BLaER1 (cell line): ENCODE results near the gene TRABD.
A peak's percentile ranks its signal among the peaks of the same experiment; 100 is the strongest.

ENCODE experiments used
- H3K27ac ChIP-seq: shearing (Covaris generic); formaldehyde crosslinking; 2 replicates; pipeline ENCODE4 v1.8.1; 2022
- H3K27me3 ChIP-seq: shearing (Covaris generic); formaldehyde crosslinking; 2 replicates; pipeline ENCODE4 v1.8.1; 2022
- H3K36me3 ChIP-seq: shearing (Covaris generic); formaldehyde crosslinking; 2 replicates; pipeline ENCODE4 v1.8.1; 2022
- H3K4me1 ChIP-seq: shearing (Covaris generic); formaldehyde crosslinking; 2 replicates; pipeline ENCODE4 v1.8.1; 2022
- H3K4me2 ChIP-seq: shearing (Covaris generic); formaldehyde crosslinking; 2 replicates; pipeline ENCODE4 v1.8.1; 2022
- H3K4me3 ChIP-seq: shearing (Covaris generic); formaldehyde crosslinking; 2 replicates; pipeline ENCODE4 v1.8.1; 2022
- H3K9ac ChIP-seq: shearing (Covaris generic); formaldehyde crosslinking; 2 replicates; pipeline ENCODE4 v1.8.1; 2022
- H3K9me3 ChIP-seq: shearing (Covaris generic); formaldehyde crosslinking; 2 replicates; pipeline ENCODE4 v1.8.1; 2022
- H4K20me1 ChIP-seq: shearing (Covaris generic); formaldehyde crosslinking; 2 replicates; pipeline ENCODE4 v1.8.1; 2022
- Cebpa-rat ChIP-seq: shearing (Covaris generic); IDR thresholded peaks from 2 replicates; pipeline ENCODE4 v1.8.1; 2022

TRABD gene

GRCh38 chr22:50173983-50174355, 11.7 kb upstream of the TRABD start:
- Histone ChIP-seq H3K4me1 (peaks cover 75% of the 10 kb centered on the region), H3K27me3 (peaks cover 38% of the 10 kb centered on the region), H3K27ac (no peak overlapping the region), H3K4me2 (peak overlapping the region; percentile 83), H3K9me3 (no peaks in the 10 kb centered on the region), H3K36me3 (no peaks in the 10 kb centered on the region), H3K4me3 (no peak overlapping the region), H4K20me1 (peaks cover 25% of the 10 kb centered on the region), H3K9ac (no peak overlapping the region)
- no peak for TF ChIP-seq Cebpa-rat

- H3K36me3 ChIP-seq, result no peaks in the 10 kb centered on the region
- H3K9ac ChIP-seq, result no peak overlapping the region
- peak overlapping the region; percentile 83; the same call in 1 of the 2 replicates for H3K4me2 ChIP-seq
- H3K27ac ChIP-seq, result no peak overlapping the region
- peaks cover 25% of the 10 kb centered on the region for H4K20me1 ChIP-seq
- H3K9me3 ChIP-seq, result no peaks in the 10 kb centered on the region
- peaks cover 81% of the 10 kb centered on the region for H3K4me1 ChIP-seq
- H3K4me3 ChIP-seq, result no peak overlapping the region
- no peak for TF ChIP-seq Cebpa-rat
- peaks cover 31% of the 10 kb centered on the region for H3K27me3 ChIP-seq
Measured at GRCh38 chr22:50174382-50175190, 11.1 kb upstream of the TRABD start.

- Histone ChIP-seq H3K4me1 (peaks cover 87% of the 10 kb centered on the region), H3K27ac (no peak overlapping the region), H3K9ac (no peak overlapping the region), H3K9me3 (no peaks in the 10 kb centered on the region), H3K27me3 (peaks cover 26% of the 10 kb centered on the region), H3K4me3 (no peak overlapping the region), H3K36me3 (no peaks in the 10 kb centered on the region), H3K4me2 (no peak overlapping the region), H4K20me1 (peaks cover 25% of the 10 kb centered on the region)
- no peak for TF ChIP-seq Cebpa-rat
Measured at GRCh38 chr22:50175191-50175461, 10.6 kb upstream of the TRABD start.

GRCh38 chr22:50175921-50176849, 9.5 kb upstream of the TRABD start:
- Histone ChIP-seq H3K4me2 (peak overlapping the region; percentile 79), H3K27me3 (peaks cover 17% of the 10 kb centered on the region), H3K9ac (no peak overlapping the region), H3K4me3 (no peak overlapping the region), H3K9me3 (no peaks in the 10 kb centered on the region), H3K27ac (0 out of 2 replicates have a peak overlapping the region, but pooled peaks have one; percentile 23), H4K20me1 (peaks cover 20% of the 10 kb centered on the region), H3K36me3 (no peaks in the 10 kb centered on the region), H3K4me1 (peaks cover 92% of the 10 kb centered on the region)
- TF ChIP-seq Cebpa-rat, result no peak

- Histone ChIP-seq H3K4me1 (peaks cover 85% of the 10 kb centered on the region), H3K9me3 (no peaks in the 10 kb centered on the region), H3K27ac (no peak overlapping the region), H3K36me3 (no peaks in the 10 kb centered on the region), H3K9ac (no peak overlapping the region), H4K20me1 (peaks cover 12% of the 10 kb centered on the region), H3K27me3 (peaks cover 9% of the 10 kb centered on the region), H3K4me3 (no peak overlapping the region), H3K4me2 (peak overlapping the region; percentile 79)
- TF ChIP-seq Cebpa-rat, result no peak
Measured at GRCh38 chr22:50176850-50177536, 8.7 kb upstream of the TRABD start.

- H3K27ac ChIP-seq, result no peak overlapping the region
- 0 out of 2 replicates have a peak, but pooled peaks cover 4% of the 10 kb centered on the region for H3K27me3 ChIP-seq
- peaks cover 7% of the 10 kb centered on the region for H4K20me1 ChIP-seq
- H3K4me2 ChIP-seq, result peak overlapping the region; percentile 88
- H3K4me1 ChIP-seq, result peaks cover 85% of the 10 kb centered on the region
- no peak overlapping the region for H3K4me3 ChIP-seq
- H3K36me3 ChIP-seq, result no peaks in the 10 kb centered on the region
- no peaks in the 10 kb centered on the region for H3K9me3 ChIP-seq
- no peak for TF ChIP-seq Cebpa-rat
- no peak overlapping the region for H3K9ac ChIP-seq
Measured at GRCh38 chr22:50177537-50178470, 7.9 kb upstream of the TRABD start.

- no peak for TF ChIP-seq Cebpa-rat
- Histone ChIP-seq H3K9me3 (no peaks in the 10 kb centered on the region), H3K4me1 (peaks cover 78% of the 10 kb centered on the region), H3K9ac (no peak overlapping the region), H4K20me1 (peaks cover 5% of the 10 kb centered on the region), H3K4me3 (no peak overlapping the region), H3K4me2 (peak overlapping the region; percentile 88), H3K27me3 (peaks cover 6% of the 10 kb centered on the region; the same call in 1 of the 2 replicates), H3K27ac (no peak overlapping the region), H3K36me3 (no peaks in the 10 kb centered on the region)
Measured at GRCh38 chr22:50178471-50178864, 7.2 kb upstream of the TRABD start.

- Histone ChIP-seq H4K20me1 (no peaks in the 10 kb centered on the region), H3K27me3 (peaks cover 13% of the 10 kb centered on the region), H3K4me3 (peak overlapping the region; percentile 39; the same call in 1 of the 2 replicates), H3K36me3 (no peaks in the 10 kb centered on the region), H3K4me2 (peak overlapping the region; percentile 88), H3K9ac (no peak overlapping the region), H3K9me3 (no peaks in the 10 kb centered on the region), H3K4me1 (peaks cover 77% of the 10 kb centered on the region), H3K27ac (no peak overlapping the region)
- TF ChIP-seq Cebpa-rat, result no peak
Measured at GRCh38 chr22:50178871-50179869, 6.5 kb upstream of the TRABD start.
